Activated naive CD4-positive, alpha-beta T cell treated with Interleukin-2 at 50 U/mL for 16 hours (primary cell): ENCODE measurements around the gene ARGLU1.

Source experiments
- DNase-seq: peaks from one replicate; pipeline ENCODE4 v3.0.0-alpha.2; 2020

Gene ARGLU1

GRCh38 chr13:106522898-106523525, 44.9 kb downstream of the ARGLU1 start:
- no peak for DNase-seq

GRCh38 chr13:106522112-106522705, 45.7 kb downstream of the ARGLU1 start:
- DNase-seq, result no peak

- no peak for DNase-seq
Measured at GRCh38 chr13:106521095-106521799, 46.7 kb downstream of the ARGLU1 start.

- DNase-seq, result no peak
Measured at GRCh38 chr13:106520251-106521054, 47.5 kb downstream of the ARGLU1 start.

- DNase-seq, result no peak
Measured at GRCh38 chr13:106518512-106518911, 49.4 kb downstream of the ARGLU1 start.

- DNase-seq, result no peak
Measured at GRCh38 chr13:106517109-106517847, 50.7 kb downstream of the ARGLU1 start.

- DNase-seq, result no peak
Measured at GRCh38 chr13:106515635-106516254, 52.2 kb downstream of the ARGLU1 start.

- no peak for DNase-seq
Measured at GRCh38 chr13:106514928-106515634, 52.9 kb downstream of the ARGLU1 start.

GRCh38 chr13:106513025-106513983, 54.6 kb downstream of the ARGLU1 start:
- no peak for DNase-seq

GRCh38 chr13:106507560-106508274, 60.2 kb downstream of the ARGLU1 start:
- DNase-seq, result no peak

- DNase-seq, result no peak
Measured at GRCh38 chr13:106506286-106506685, 61.7 kb downstream of the ARGLU1 start.

GRCh38 chr13:106505732-106506131, 62.2 kb downstream of the ARGLU1 start:
- DNase-seq, result no peak

GRCh38 chr13:106505295-106505694, 62.6 kb downstream of the ARGLU1 start:
- DNase-seq, result no peak

- DNase-seq, result no peak
Measured at GRCh38 chr13:106503730-106504453, 64.0 kb downstream of the ARGLU1 start.

- no peak for DNase-seq
Measured at GRCh38 chr13:106503272-106503671, 64.7 kb downstream of the ARGLU1 start.

GRCh38 chr13:106500445-106500844, 67.5 kb downstream of the ARGLU1 start:
- no peak for DNase-seq

GRCh38 chr13:106499896-106500295, 68.0 kb downstream of the ARGLU1 start:
- no peak for DNase-seq

- no peak for DNase-seq
Measured at GRCh38 chr13:106499113-106499512, 68.8 kb downstream of the ARGLU1 start.

- no peak for DNase-seq
Measured at GRCh38 chr13:106498571-106498970, 69.4 kb downstream of the ARGLU1 start.
